Activated CD8-positive, alpha-beta memory T cell treated with anti-CD3 and anti-CD28 coated beads for 36 hours (primary cell): ENCODE measurements around the gene HOXB5. TPM values are rescaled to one million over a fixed set of nuclear protein-coding genes. Genes with fewer than 3 reads are reported as not detected.

Experiments used
- CTCF ChIA-PET: fragments of 350-600 bp; sonication (Branson Sonifier 250); formaldehyde crosslinking; loops from one replicate; lab custom pipeline; 2021; ENCODE audit warnings: antibody characterized with exemption; lab: Charles Lee
- POLR2A ChIA-PET: fragments of 350-600 bp; sonication (Branson Sonifier 250); formaldehyde crosslinking; loops from one replicate; lab custom pipeline; 2021; ENCODE audit warnings: antibody characterized with exemption; lab: Charles Lee
- total RNA-seq, 2 experiments: library from RNA; stranded (reverse); gene quantifications; one replicate each; pipeline ENCODE4 v1.2.3, GENCODE V29; 2021

The HOXB5 gene
- total RNA-seq, 2 experiments from 2014 or later = not detected

GRCh38 chr17:48620461-48621139 lies 27.0 kb upstream of the HOXB5 start:
- POLR2A ChIA-PET = no interaction called here

GRCh38 chr17:48619826-48620449 lies 26.4 kb upstream of the HOXB5 start:
- POLR2A ChIA-PET = no interaction called here
- CTCF ChIA-PET = interaction anchor here (1.1 to 1.4 kb wide), 2 partner anchors 12 to 27 kb away, joined by 3 to 4 read pairs; partner anchors contain the start of gene HOXB5

More at GRCh38 chr17:48620461-48621139, 27.0 kb upstream of the HOXB5 start:
- CTCF ChIA-PET = interaction anchor here (0.6 to 2.0 kb wide), 4 partner anchors 12 to 1560 kb away, joined by 3 to 8 read pairs (median 4); partner anchors contain the start of gene HOXB5

- ChIA-PET CTCF (interaction anchor here (0.6 to 2.3 kb wide), 22 partner anchors 9 to 554 kb away, joined by 3 to 14 read pairs (median 4); partner anchors contain the start of genes HOXB5 and HOXB7), POLR2A (interaction anchor here (0.6 kb wide), 1 partner anchor 122 kb away, joined by 4 read pairs; no protein-coding TSS in a partner anchor)
Measured at GRCh38 chr17:48618256-48618896, 24.8 kb upstream of the HOXB5 start.

- ChIA-PET CTCF (interaction anchor here (0.7 to 2.3 kb wide), 18 partner anchors 8 to 538 kb away, joined by 3 to 14 read pairs (median 5); partner anchors contain the start of genes HOXB5 and HOXB7), POLR2A (interaction anchor here (0.6 kb wide), 1 partner anchor 123 kb away, joined by 4 read pairs; no protein-coding TSS in a partner anchor)
Measured at GRCh38 chr17:48617471-48618255, 24.1 kb upstream of the HOXB5 start.

- CTCF ChIA-PET = interaction anchor here (1.0 to 2.3 kb wide), 7 partner anchors 7 to 354 kb away, joined by 3 to 14 read pairs (median 5); partner anchors contain the start of genes HOXB5, HOXB7 and HOXB9
- POLR2A ChIA-PET = no interaction called here
Measured at GRCh38 chr17:48616717-48617470, 23.3 kb upstream of the HOXB5 start.

GRCh38 chr17:48615963-48616716 lies 22.6 kb upstream of the HOXB5 start:
- POLR2A ChIA-PET = interaction anchor here (0.5 to 0.6 kb wide), 2 partner anchors 21 to 299 kb away, joined by 3 to 8 read pairs; no protein-coding TSS in a partner anchor
- CTCF ChIA-PET = interaction anchor here (0.6 to 1.3 kb wide), 7 partner anchors 10 to 353 kb away, joined by 3 to 5 read pairs (median 3); partner anchors contain the start of gene HOXB9

GRCh38 chr17:48615047-48615962 lies 21.7 kb upstream of the HOXB5 start, which contains the start of gene HOXB8:
TSS of gene HOXB8 (minus strand) at chr17:48615292. CDS start at chr17:48614704, 588 bp downstream.
- POLR2A ChIA-PET = interaction anchor here (0.5 to 0.6 kb wide), 2 partner anchors 20 to 299 kb away, joined by 3 to 8 read pairs; no protein-coding TSS in a partner anchor
- CTCF ChIA-PET = interaction anchor here (0.6 to 1.6 kb wide), 13 partner anchors 10 to 540 kb away, joined by 3 to 6 read pairs (median 4); partner anchors contain the start of genes HOXB5 and HOXB9

GRCh38 chr17:48613862-48614694 lies 20.5 kb upstream of the HOXB5 start:
- CTCF ChIA-PET = interaction anchor here (0.5 to 1.6 kb wide), 8 partner anchors 11 to 613 kb away, joined by 3 to 6 read pairs (median 4); partner anchors contain the start of genes HOXB3 and HOXB9
- POLR2A ChIA-PET = interaction anchor here (2.2 kb wide), 1 partner anchor 12 kb away, joined by 7 read pairs; the partner anchor contains the start of gene HOXB9

GRCh38 chr17:48612854-48613691 lies 19.5 kb upstream of the HOXB5 start:
- POLR2A ChIA-PET = interaction anchor here (0.6 to 2.2 kb wide), 2 partner anchors 13 to 67 kb away, joined by 3 to 7 read pairs; partner anchors contain the start of gene HOXB9
- CTCF ChIA-PET = interaction anchor here (0.6 to 1.1 kb wide), 9 partner anchors 11 to 261 kb away, joined by 3 to 4 read pairs (median 3); partner anchors contain the start of gene HOXB9

- ChIA-PET POLR2A (interaction anchor here (0.6 to 2.2 kb wide), 2 partner anchors 13 to 66 kb away, joined by 3 to 7 read pairs; partner anchors contain the start of gene HOXB9), CTCF (interaction anchor here (0.8 to 1.1 kb wide), 7 partner anchors 11 to 260 kb away, joined by 3 to 4 read pairs (median 3); partner anchors contain the start of gene HOXB9)
Measured at GRCh38 chr17:48612456-48612853, 18.9 kb upstream of the HOXB5 start.

- CTCF ChIA-PET = interaction anchor here (1.1 kb wide), 1 partner anchor 14 kb away, joined by 4 read pairs; the partner anchor contains the start of gene HOXB9
- POLR2A ChIA-PET = no interaction called here
Measured at GRCh38 chr17:48611681-48612455, 18.3 kb upstream of the HOXB5 start.

- ChIA-PET POLR2A (no interaction called here), CTCF (no interaction called here)
Measured at GRCh38 chr17:48611213-48611612, 17.6 kb upstream of the HOXB5 start.
